RPMI8226 (cell line): Measurements from ENCODE around the gene RASA3.
"Not testable (repeated sequence)": the region's sequence is repeated elsewhere in the genome, so short reads cannot be mapped to it uniquely, and the experiment has no call there.

Source experiments
- DNase-seq: peaks from one replicate; pipeline ENCODE4 v3.0.0-alpha.2; 2015

The RASA3 gene

DNA sequence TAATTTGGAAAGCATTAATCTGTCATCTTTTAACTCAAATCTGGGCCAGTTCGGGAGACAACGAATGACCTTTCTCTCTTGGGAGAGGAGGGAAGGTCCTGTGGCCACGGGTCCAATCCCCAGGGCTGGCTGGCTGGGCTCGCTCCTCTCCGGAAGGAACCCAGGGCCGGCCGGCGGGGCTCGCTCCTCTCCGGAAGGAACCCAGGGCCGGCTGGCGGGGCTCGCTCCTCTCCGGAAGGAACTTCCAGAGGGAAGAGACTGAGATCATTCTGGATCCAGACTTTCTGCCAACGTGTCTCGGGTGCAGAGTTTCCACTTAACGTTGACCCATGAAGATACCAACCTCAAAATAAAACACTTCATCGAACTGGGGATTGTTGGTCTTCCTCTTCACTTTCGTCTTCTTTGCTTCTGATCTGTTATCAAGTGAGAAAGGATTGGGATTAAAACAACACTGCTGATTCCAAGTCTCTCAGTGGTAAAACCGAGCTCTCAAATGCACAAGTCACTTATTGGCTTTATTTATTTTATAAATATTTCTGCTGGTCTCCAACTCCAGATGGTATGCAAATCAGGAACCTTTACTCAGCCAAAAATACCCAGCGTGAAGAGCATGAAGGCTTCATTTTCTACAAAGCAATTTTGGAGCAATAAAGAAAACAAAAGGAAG lies 105.2 kb downstream of the RASA3 start:
- DNase-seq: no peak

- no peak for DNase-seq
Measured at GRCh38 chr13:114026481-114026880, 105.9 kb downstream of the RASA3 start.

DNA sequence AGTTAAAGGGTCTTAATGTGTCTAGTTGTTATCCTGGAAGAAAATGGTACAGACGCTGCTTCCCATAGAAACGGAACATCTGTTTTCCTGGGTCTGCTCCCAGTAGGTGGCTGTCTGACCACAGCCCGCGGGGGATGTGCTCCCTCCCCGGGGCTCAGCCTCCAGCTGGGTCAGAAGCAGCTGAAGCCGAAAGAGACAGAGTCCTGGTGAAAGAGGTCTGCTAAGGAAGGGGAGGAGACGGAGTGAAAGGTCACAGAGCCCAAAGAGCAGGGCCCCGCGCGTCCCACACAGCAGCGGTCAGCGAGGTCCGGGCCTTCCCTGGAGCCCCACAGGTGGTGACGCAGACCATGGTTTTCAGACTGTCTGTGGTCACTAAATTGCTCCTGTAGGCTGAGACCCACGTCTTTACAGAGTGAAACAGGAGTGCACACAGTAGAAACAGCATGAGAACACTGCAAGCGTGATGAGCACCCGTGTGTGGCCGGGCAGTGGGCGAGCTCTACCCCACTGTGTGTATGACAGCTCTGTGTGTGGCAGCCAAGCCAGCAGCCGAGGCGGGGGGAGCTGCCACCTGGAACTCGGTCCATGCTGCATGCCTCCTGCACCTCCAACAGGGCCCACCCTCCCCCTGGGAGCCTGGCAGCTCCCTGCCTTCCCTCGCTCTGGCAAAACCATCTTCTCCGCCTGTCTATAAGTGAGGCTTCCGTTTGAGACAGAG lies 106.5 kb downstream of the RASA3 start:
- no peak for DNase-seq

- DNase-seq: no peak
Measured at GRCh38 chr13:114025405-114025713, 107.1 kb downstream of the RASA3 start.

DNA sequence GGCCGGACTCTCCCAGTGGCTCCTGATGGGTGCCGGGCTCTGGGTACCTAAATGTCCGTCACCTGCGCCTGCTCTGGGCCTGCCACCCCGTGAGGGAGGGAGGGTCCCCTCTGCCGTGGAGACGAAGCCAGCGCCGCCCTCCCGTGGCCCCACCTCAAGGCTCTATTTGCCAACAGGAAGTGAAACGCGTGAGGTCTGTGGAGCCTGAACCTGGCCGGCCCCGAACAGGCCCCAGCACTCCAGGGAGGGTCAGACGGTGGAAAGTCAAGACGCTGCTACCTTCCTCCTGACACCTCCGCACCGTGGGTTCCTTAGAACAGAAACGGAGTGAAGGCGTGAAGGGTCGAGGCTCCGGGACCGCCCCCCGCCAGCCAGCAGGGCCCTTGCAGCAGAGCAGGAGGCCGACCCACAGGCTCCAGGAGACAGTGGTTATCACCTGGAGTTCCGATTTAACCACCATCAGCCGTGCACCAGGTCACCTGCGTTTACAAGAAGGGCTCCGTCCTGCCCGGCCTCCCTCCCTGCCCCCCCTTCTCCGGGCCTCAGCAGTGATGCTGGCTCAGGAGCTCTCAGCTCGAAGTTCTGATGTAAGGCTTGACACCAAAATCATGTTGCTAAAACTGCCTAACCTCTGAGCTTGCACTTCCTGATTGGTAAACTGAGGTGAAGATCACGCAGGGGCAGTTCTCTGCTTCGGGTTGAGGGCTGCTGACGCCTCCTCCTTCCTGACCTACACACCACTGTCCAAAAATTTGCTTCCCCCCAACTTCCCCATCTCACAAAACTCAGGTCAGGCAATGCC lies 107.6 kb downstream of the RASA3 start:
- DNase-seq: no peak

- DNase-seq: no peak
Measured at GRCh38 chr13:114023716-114024602, 108.5 kb downstream of the RASA3 start.

DNA sequence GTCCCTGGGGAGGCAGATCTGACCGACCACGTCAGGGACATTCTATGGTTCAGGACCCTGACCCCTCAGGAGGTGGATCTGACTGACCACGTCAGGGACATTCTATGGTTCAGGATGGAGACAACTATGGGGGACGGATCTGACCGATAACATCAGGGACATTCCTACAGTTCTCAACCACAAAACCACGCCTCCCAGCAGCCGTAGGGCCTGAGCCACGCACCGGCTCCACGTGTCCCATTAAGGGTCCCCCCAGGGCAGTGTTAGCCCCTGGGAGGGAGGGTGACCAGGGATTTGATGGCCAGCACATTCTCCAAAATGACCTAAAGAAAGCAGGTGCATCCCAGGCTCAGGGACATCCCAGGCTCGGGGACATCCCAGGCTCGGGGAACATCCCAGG lies 109.5 kb downstream of the RASA3 start:
- DNase-seq: no peak

GRCh38 chr13:114022309-114022669 lies 110.1 kb downstream of the RASA3 start:
- no peak for DNase-seq

DNA sequence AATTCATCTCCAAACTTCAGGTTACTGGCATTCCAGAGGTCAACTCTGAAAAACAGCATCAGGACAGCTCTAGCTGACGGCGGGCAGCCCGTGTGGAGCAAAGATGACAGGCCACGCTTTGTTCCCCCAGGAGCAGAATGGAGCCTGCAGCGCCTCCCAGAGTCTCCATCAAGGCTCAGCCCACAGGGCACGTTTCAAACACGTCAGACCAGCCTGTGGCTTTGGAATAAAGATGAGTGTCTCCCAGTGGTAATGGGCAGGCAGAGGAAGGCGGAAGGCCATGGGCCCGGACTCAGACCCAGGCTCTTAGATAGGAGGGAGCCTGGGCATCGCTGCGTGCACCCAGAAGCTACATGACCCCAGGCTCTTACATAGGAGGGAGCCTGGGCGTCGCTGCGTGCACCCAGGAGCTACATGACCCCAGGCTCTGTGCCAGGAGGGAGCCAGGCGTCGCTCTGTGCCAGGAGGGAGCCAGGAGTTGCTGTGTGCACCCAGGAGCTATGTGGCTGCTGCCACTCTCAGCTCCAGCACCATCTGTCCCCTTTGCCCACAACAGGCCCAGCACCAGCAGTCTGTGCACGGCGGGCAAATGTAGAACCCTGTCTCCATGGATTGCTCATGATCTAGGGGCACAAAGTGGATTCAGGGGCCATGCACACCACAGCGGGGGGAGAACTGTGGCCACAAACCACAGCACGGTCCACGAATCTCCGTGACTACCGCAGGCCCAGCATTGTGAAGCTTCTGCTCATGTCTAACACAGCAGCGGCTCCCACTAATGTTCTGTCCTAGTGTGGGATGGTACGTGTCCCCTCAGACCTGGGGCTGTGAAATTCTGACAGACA lies 110.7 kb downstream of the RASA3 start:
- DNase-seq: no peak

- DNase-seq: no peak
Measured at GRCh38 chr13:114020750-114021463, 111.5 kb downstream of the RASA3 start.

DNA sequence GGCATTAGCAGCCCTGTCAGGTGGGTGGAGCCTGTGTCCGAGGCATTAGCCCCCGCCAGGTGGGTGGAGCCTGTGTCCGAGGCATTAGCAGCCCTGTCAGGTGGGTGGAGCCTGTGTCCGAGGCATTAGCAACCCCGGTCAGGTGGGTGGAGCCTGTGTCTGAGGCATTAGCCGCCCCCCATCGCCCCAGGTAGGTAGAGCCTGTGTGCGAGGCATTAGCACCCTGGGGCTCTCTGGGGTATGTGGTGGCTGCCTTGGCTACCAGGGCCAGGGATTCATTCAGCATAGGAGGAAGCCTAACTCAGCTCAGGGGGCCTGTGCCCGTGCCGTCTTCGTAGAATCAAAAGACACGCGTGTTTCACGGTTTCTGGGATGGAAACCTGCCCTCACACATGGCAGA lies 112.3 kb downstream of the RASA3 start:
- not testable (repeated sequence) for DNase-seq

DNA sequence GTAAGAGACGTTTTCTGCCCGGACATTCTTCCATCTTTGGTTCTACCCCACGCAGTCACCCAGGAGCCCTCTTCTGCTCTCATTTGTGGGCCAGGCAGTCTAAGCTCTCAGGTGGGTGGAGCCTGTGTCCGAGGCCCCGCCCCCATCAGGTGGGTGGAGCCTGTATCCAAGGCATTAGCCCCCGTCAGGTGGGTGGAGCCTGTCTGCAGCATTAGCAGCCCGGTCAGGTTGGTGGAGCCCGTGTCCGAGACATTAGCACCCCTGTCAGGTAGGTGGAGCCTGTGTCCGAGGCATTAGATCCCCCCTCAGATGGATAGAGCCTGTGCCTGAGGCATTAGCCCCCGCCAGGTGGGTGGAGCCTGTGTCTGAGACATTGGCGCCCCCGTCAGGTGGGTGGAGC lies 113.1 kb downstream of the RASA3 start:
- DNase-seq: peak; percentile 11

DNA sequence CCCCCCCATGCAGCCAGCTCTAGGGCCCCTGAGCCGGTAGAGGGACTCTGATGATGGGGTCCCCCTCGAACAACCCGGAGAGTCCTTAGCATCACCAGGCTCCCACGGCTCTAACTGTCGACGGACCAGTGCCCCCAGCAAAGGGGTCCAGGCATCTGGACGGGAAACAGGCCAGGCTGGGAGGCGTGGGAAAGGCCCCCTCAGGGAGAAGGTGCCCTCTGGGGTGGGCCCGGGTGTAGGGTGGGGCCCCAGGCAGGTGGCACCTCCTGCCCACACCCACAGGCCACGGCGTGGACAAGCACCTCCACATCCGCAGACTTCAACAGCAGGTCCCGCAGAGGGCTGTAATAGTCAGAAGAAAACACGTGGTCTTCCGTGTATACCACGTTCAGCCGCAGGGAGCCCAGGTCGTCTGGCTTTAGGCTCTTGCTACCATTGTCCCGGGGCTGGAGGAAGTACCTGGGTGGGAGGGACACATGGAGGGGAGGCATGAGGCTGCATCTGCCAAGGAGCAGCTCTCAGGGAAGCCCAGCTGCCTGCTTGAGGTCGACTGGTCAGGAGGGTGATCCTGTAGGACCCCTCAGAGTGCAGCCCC lies 113.9 kb downstream of the RASA3 start:
- DNase-seq: no peak

DNA sequence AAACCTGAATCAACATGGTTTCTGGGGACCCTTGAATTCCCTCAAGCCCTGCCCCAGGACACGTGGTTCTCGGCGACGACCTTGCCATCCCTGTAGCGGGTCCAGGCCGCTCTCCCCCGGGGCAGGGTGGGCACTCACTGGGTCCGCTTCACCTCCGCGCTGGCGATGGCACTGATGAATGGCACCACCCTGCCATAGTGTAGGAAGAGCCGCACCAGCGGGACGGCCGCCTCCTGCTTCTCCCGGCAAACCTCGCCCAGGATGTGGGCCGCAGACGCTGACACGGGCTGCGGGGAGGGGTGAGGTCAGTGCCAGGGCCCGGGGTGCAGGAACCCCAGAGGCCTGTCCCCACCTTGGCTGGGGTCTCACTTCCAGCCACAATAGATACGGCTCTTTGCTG lies 114.5 kb downstream of the RASA3 start:
- DNase-seq: no peak

DNA sequence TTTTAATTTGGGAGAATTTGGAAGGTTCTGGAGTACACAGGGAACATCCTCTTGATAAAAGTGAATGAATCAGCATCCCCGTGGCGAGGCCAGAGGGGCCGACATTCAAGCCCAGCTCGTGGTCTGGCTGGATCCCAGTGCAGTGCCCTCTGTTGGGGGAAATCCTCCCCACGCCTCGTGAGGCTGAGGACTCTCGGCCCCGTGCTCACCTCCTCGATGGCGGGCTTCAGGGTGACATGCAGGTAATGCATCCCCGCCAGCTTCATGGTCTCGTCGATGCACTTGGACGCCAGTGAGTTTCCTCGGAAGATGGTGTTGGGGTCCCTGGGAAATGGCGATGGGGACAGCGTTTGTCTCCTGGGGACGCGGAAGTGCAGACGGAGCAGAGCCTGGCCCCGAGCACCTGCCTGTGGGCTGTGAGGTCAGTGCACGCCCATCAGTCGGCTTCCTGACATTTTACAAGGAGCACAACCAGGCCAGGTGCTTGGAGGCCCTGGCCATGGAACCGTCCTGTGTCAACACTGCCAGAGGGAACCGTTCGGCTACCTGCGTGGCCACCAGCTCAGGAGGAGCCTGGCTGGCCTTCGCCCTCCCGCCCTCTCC lies 115.3 kb downstream of the RASA3 start:
- no peak for DNase-seq

GRCh38 chr13:114016321-114017027 lies 115.9 kb downstream of the RASA3 start:
- no peak for DNase-seq

GRCh38 chr13:114015969-114016295 lies 116.5 kb downstream of the RASA3 start:
- no peak for DNase-seq

DNA sequence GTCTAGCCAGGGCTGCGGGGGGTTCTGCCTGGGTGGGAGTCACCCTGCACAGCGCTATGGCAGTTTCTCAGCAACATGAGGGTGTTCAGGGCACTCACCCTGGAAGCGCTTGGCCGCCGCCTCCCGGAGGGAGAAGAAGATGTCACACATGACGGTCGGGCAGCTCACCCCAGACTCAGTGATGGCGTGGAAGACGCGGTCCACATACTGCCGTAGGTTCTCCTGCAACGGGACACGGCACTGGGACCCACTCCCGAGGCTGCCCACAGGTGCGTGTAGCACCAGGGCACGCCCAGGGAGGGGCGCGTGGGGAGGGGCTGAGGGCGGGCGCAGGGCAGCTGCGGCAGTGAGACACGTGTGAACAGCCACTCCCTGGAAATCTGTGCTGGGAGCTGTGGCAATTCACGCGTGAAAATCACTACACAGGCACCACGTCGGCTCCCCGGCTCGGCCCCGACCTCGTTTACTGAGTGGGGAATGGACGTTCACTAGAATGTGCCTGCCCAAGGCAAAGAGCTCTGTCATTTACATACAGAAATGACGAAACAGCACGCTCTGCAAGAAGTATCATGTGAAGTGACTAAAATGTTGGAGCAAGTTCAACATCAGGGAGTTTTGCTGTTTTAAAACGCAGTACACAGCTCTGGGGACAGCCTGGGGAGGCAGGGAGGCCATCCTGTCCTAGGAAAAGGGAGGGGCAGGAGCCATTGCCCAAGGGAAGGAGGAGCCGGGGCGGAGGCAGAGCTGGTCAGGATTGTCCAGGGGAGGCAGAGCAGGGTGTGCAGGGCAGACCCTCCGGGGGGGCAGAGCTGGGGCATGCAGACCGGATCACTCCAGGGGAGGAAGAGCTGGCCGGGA lies 117.1 kb downstream of the RASA3 start:
- no peak for DNase-seq
